Stimulated activated CD4-positive, alpha-beta T cell treated with anti-CD3 and anti-CD28 coated beads, Interleukin-2, amount 100 ng/mL, for 48 hours (primary cell): Measurements from ENCODE around the gene AOPEP.

Experiments used
- DNase-seq, 2 donors: peaks; one replicate each; pipeline ENCODE4 v3.0.0-alpha.2; 2020

AOPEP gene

GRCh38 chr9:94717761-94718160, 8.7 kb upstream of the AOPEP start:
- DNase-seq, result no peak

- no peak for DNase-seq
These were observed 7.6 kb upstream of the AOPEP start for GRCh38 chr9:94718936-94719335.

GRCh38 chr9:94719878-94720277, 6.6 kb upstream of the AOPEP start:
- DNase-seq, result no peak

GRCh38 chr9:94720846-94721549, 5.5 kb upstream of the AOPEP start:
- DNase-seq, result no peak

GRCh38 chr9:94721754-94722153, 4.7 kb upstream of the AOPEP start:
- DNase-seq, result no peak

- DNase-seq, result no peak
These were observed 1.2 kb upstream of the AOPEP start for GRCh38 chr9:94725293-94725692.

- DNase-seq, result no peak
These were observed 2.2 kb downstream of the AOPEP start for GRCh38 chr9:94728719-94729118.

GRCh38 chr9:94729199-94729598, 2.7 kb downstream of the AOPEP start:
- no peak for DNase-seq

GRCh38 chr9:94734054-94734754, 7.7 kb downstream of the AOPEP start:
- DNase-seq, result no peak

- DNase-seq, result no peak
These were observed 10.3 kb downstream of the AOPEP start for GRCh38 chr9:94736759-94737158.

GRCh38 chr9:94740145-94740840, 13.8 kb downstream of the AOPEP start:
- DNase-seq, result no peak

- no peak for DNase-seq
These were observed 15.4 kb downstream of the AOPEP start for GRCh38 chr9:94741866-94742265.

GRCh38 chr9:94743035-94743954, 16.8 kb downstream of the AOPEP start:
- no peak for DNase-seq

- DNase-seq, result no peak
These were observed 19.5 kb downstream of the AOPEP start for GRCh38 chr9:94745806-94746540.

GRCh38 chr9:94746541-94747370, 20.3 kb downstream of the AOPEP start:
- DNase-seq, result no peak

GRCh38 chr9:94754976-94755475, 28.5 kb downstream of the AOPEP start:
- no peak for DNase-seq

- DNase-seq, result no peak
These were observed 30.7 kb downstream of the AOPEP start for GRCh38 chr9:94757158-94757557.

GRCh38 chr9:94758031-94758430, 31.5 kb downstream of the AOPEP start:
- DNase-seq, result no peak

GRCh38 chr9:94758880-94759279, 32.4 kb downstream of the AOPEP start:
- no peak for DNase-seq

- DNase-seq, result no peak
These were observed 33.5 kb downstream of the AOPEP start for GRCh38 chr9:94760010-94760409.

GRCh38 chr9:94760660-94761059, 34.2 kb downstream of the AOPEP start:
- DNase-seq, result no peak
